ENCODE data around the gene ALG13. TPM values are rescaled to one million over a fixed set of nuclear protein-coding genes. Genes with fewer than 3 reads are reported as not detected.

The ALG13 gene
- polyA plus RNA-seq (2011; rRNA removed) (136 and 149 TPM in 2 replicates), polyA plus RNA-seq (2017; fragmentation: RNase III; extraction: RNeasy Plus Mini Kit Qiagen cat#74134 plus additional on column Dnase treatment) (43.0 to 49.7 TPM (median 49.4 TPM) in 3 replicates), polyA minus RNA-seq (2011; rRNA and poly(A)+ RNA removed) (78.7 and 91.6 TPM in 2 replicates)
- 58.9 and 63.1 TPM in 2 replicates for polyA plus RNA-seq (2012; cell fraction: cytosol; rRNA removed)
- 51.9 and 68.0 TPM in 2 replicates for polyA plus RNA-seq (2012; cell fraction: nucleus; rRNA removed)

- peak; percentile 98 for ATAC-seq
- FAIRE-seq = no peak
- 2% methylated on average over 37 of the region's 69 CpGs for WGBS (ENCODE audit: missing lambda C conversion rate)
- Histone ChIP-seq H3K27ac (peak within 1 kb of the TSS; percentile 99 to 100), H3K4me1 (peaks cover 13% of the 10 kb centered on the region), H3K9me3 (no peaks in the 10 kb centered on the region), H3K4me2 (peak within 1 kb of the TSS; percentile 84), H3K4me3 (peak within 1 kb of the TSS; percentile 94)
- POLR2A ChIA-PET = interaction anchor here (0.8 to 1.9 kb wide), 3 partner anchors 9 to 11 kb away, joined by 3 to 13 read pairs (median 7); no protein-coding TSS in a partner anchor
- DNase-seq (ENCODE audit: low read depth in 1 of 2, low spot score in 1 of 2) = peak; percentile 81 to 93
- CTCF ChIA-PET = interaction anchor here (0.6 to 1.4 kb wide), 6 partner anchors 9 to 64 kb away, joined by 3 to 7 read pairs (median 4); no protein-coding TSS in a partner anchor
- TF ChIP-seq BCL3 (IDR thresholded peaks at IDR 0.05) = peak; percentile 75; the same call in 2 of the 3 replicates
- TF ChIP-seq POLR2A (IDR thresholded peaks at IDR 0.05; ENCODE audit: low read length) = peak; percentile 74
- TF ChIP-seq NR3C1 (IDR thresholded peaks at IDR 0.05) = no peak
- TF ChIP-seq ZNF302 (CRISPR knock-in tag; IDR thresholded peaks at IDR 0.05) = no peak
- TF ChIP-seq RARB (CRISPR knock-in tag; IDR thresholded peaks at IDR 0.05) = no peak
- peak; percentile 16; the same call in 1 of the 2 replicates for TF ChIP-seq REST (IDR thresholded peaks at IDR 0.05)
- TF ChIP-seq HDAC2 (IDR thresholded peaks at IDR 0.05) = no peak
- no peak for TF ChIP-seq HES2 (IDR thresholded peaks at IDR 0.05)
- no peak for TF ChIP-seq CHD2 (IDR thresholded peaks at IDR 0.05; ENCODE audit: low read length, partially characterized antibody)
- TF ChIP-seq FOSB (CRISPR knock-in tag; IDR thresholded peaks at IDR 0.05) = no peak
- no peak for TF ChIP-seq ZSCAN20 (CRISPR knock-in tag; IDR thresholded peaks at IDR 0.05)
- TF ChIP-seq CHD4 (IDR thresholded peaks at IDR 0.05; ENCODE audit: borderline replicate concordance) = no peak
- TF ChIP-seq BHLHE40 (IDR thresholded peaks at IDR 0.05; ENCODE audit: low read depth, low read length) = no peak
- no peak for TF ChIP-seq SREBF2 (IDR thresholded peaks at IDR 0.05)
- no peak for TF ChIP-seq HOXB5 (CRISPR knock-in tag; IDR thresholded peaks at IDR 0.05)
- TF ChIP-seq CTCF (IDR thresholded peaks at IDR 0.05) = peak; percentile 58
- TF ChIP-seq KDM1A (IDR thresholded peaks at IDR 0.05; ENCODE audit: low read depth) = no peak
- TF ChIP-seq CEBPB (IDR thresholded peaks at IDR 0.05) = peak; percentile 53 to 79; a peak in 3 of 4 replicates
- peak; percentile 58; the same call in 1 of the 2 replicates for TF ChIP-seq NPAS2 (CRISPR knock-in tag; IDR thresholded peaks at IDR 0.05; ENCODE audit: borderline replicate concordance)
- no peak for TF ChIP-seq NFE2L2 (conservative IDR thresholded peaks at IDR 0.05; ENCODE audit: low read length)
- peak; percentile 48; the same call in 1 of the 2 replicates for TF ChIP-seq E2F6 (IDR thresholded peaks at IDR 0.05; ENCODE audit: borderline replicate concordance, low read depth)
- peak; percentile 17 to 37; a peak in 2 of 5 replicates for TF ChIP-seq RAD21 (conservative IDR thresholded peaks at IDR 0.05 in 1 of 2, IDR thresholded peaks at IDR 0.05 in 1 of 2)
- no peak for TF ChIP-seq RCOR1 (IDR thresholded peaks at IDR 0.05; ENCODE audit: low read depth, low read length)
- no peak for TF ChIP-seq TP53 (CRISPR knock-in tag; IDR thresholded peaks at IDR 0.05)
- TF ChIP-seq GATA3 (IDR thresholded peaks at IDR 0.05; ENCODE audit: borderline replicate concordance) = no peak
- peak; percentile 36; the same call in 2 of the 3 replicates for TF ChIP-seq SMC3 (IDR thresholded peaks at IDR 0.05)
- TF ChIP-seq ELK1 (IDR thresholded peaks at IDR 0.05; ENCODE audit: low read depth, low read length) = no peak
- no peak for TF ChIP-seq HOXB13 (CRISPR knock-in tag; IDR thresholded peaks at IDR 0.05; ENCODE audit: low read depth)
- TF ChIP-seq HOXA7 (CRISPR knock-in tag; IDR thresholded peaks at IDR 0.05) = no peak
- TF ChIP-seq HEYL (CRISPR knock-in tag; IDR thresholded peaks at IDR 0.05) = no peak
- TF ChIP-seq MAZ (IDR thresholded peaks at IDR 0.05; ENCODE audit: borderline replicate concordance, low read depth, low read length) = no peak
These were observed at the start of gene ALG13 for GRCh38 chrX:111680988-111681779. TSS of gene ALG13 (plus strand) at chrX:111681170. CDS start at chrX:111681219, 49 bp downstream.

All from A549 (cell line).